ENCODE results near the gene FAM72D.
"Not testable (repeated sequence)": the region's sequence is repeated elsewhere in the genome, so short reads cannot be mapped to it uniquely, and the experiment has no call there.

The FAM72D gene

DNA sequence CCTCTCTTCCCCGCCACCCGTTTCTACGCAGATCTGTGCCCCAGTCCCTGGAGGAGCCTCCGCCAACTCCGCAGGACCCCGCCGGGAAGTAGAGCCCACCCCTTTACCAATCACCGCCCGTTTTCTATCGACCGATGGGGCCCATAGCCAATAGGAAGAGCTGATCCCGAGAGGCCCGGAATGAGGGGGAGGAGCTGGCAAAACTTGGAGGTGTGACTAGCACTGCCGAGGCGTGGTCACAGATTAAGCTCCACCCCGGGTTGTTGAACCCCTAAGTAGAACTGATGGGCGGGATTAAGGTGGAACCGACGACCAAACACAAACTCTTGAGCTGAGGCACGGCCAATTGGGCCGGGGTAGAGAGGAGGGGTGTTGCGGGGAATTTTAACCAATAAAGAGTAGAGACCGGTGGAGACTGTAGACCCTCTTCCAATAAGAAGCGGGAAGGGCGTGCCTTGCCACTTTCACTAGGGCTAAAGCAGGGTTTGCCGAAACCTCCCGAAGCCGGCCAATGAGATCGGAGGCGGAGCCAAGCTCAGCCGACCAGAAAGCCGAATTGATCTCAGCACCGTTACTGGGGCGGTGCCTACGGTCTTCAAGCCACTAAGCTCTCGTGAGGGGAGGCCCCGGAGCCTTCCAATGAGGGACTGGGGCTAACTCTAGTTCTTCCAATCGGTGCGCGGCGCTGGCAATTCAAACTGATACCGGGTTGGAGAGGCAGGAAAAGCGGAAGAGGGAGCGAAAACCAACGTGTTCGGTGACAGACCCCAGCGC, at the start of gene FAM72D, which contains the start of gene SRGAP2B:
FAM72D (plus strand) TSS at position 691 of the 774 bp plus-strand sequence. CDS start 874 bp downstream, outside the sequence.
SRGAP2B (minus strand) TSS at position 45 of the 774 bp plus-strand sequence. CDS start 2,427 bp downstream, outside the sequence.
- DNase-seq (ENCODE audit: low read depth) = not testable (repeated sequence)

GRCh38 chr1:145047553-145047952, 48.2 kb upstream of the FAM72D start:
- DNase-seq (ENCODE audit: low read depth) = not testable (repeated sequence)

- DNase-seq (ENCODE audit: low read depth) = not testable (repeated sequence)
Observed at GRCh38 chr1:145048181-145048856, 47.5 kb upstream of the FAM72D start.

GRCh38 chr1:145052019-145052776, 43.6 kb upstream of the FAM72D start:
- not testable (repeated sequence) for DNase-seq (ENCODE audit: low read depth)

GRCh38 chr1:145053428-145053827, 42.3 kb upstream of the FAM72D start:
- not testable (repeated sequence) for DNase-seq (ENCODE audit: low read depth)

GRCh38 chr1:145055217-145055760, 40.5 kb upstream of the FAM72D start:
- DNase-seq (ENCODE audit: low read depth) = not testable (repeated sequence)

DNA sequence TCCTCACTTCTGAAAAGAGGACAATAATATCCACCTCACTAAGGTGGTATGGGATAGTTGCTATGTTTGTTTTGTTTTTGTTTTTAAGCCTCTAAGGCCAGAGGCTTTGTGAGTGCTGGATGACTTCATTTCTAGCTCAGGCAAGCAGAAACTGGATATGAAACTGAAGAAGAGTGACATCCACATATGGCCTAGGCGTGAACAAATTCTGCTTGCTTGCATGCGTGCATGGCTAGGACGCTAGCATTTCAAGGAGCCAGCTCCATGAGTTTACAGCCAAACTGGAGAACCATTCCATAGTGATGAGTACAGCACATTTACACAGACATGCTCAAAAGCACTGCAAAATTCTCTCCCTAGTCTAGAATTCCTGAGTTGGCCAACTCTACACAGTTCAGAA, 37.6 kb upstream of the FAM72D start:
- not testable (repeated sequence) for DNase-seq (ENCODE audit: low read depth)

GRCh38 chr1:145063285-145063684, 32.5 kb upstream of the FAM72D start:
- not testable (repeated sequence) for DNase-seq (ENCODE audit: low read depth)

GRCh38 chr1:145063941-145064648, 31.7 kb upstream of the FAM72D start:
- DNase-seq (ENCODE audit: low read depth) = not testable (repeated sequence)

DNA sequence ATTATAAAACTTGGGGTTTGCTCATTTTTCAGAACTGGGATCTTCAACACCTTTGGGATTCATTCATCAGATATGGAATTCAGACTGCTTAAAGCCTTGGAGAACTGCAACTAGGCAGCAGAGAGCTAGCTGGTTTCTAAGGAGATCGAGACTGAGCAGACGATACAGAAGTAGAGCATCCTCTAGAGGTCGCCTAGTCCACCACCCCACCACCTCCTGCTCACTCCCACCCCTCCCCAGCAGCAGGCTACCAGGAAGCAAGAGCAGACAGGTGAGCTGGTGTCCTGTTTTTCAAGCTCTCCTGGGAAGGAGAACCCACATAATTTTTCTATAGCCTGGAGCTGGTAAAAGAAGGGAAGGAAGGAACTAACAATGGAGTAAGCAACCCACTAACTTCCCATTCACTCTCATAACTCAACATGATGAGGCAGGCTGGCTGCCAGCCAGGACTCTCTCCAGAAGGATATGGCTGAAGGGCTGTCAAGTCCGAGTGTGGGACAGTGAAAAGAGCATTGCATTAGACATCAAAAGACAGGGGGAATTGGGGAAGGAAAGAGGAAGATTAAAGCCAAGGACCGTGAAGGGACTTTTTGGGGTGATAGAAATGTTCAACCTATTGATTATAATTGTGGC, 30.5 kb upstream of the FAM72D start:
- not testable (repeated sequence) for DNase-seq (ENCODE audit: low read depth)

GRCh38 chr1:145066486-145066885, 29.3 kb upstream of the FAM72D start:
- DNase-seq (ENCODE audit: low read depth) = not testable (repeated sequence)

- not testable (repeated sequence) for DNase-seq (ENCODE audit: low read depth)
Observed at GRCh38 chr1:145071569-145071968, 24.2 kb upstream of the FAM72D start.

DNA sequence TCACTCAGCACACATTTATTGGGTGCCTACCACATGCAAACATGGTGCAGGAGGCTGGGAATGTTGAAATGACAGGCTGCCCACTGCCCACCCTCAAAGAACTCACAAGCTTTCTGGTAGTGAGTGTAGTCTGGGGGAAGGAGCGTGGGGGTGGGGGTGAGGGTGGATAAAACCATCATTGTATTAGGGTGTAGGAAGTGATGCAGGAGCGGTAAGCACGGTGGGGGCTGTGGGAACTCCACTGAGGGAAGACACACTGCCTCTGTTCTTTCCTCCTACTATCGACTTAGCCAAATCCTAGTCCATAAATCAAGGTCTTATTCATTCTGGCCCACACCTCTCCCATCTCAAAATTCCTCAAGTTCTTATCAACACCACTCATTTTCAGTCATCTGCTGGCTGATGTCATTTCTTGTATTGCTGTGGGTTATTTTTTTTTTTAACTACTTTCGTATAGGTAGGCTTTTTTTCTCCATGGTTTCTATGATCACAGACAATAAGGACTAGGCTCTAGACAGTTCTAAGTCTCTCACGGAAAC, 21.7 kb upstream of the FAM72D start:
- DNase-seq (ENCODE audit: low read depth) = not testable (repeated sequence)

GRCh38 chr1:145076877-145077276, 18.9 kb upstream of the FAM72D start:
- DNase-seq (ENCODE audit: low read depth) = not testable (repeated sequence)

DNA sequence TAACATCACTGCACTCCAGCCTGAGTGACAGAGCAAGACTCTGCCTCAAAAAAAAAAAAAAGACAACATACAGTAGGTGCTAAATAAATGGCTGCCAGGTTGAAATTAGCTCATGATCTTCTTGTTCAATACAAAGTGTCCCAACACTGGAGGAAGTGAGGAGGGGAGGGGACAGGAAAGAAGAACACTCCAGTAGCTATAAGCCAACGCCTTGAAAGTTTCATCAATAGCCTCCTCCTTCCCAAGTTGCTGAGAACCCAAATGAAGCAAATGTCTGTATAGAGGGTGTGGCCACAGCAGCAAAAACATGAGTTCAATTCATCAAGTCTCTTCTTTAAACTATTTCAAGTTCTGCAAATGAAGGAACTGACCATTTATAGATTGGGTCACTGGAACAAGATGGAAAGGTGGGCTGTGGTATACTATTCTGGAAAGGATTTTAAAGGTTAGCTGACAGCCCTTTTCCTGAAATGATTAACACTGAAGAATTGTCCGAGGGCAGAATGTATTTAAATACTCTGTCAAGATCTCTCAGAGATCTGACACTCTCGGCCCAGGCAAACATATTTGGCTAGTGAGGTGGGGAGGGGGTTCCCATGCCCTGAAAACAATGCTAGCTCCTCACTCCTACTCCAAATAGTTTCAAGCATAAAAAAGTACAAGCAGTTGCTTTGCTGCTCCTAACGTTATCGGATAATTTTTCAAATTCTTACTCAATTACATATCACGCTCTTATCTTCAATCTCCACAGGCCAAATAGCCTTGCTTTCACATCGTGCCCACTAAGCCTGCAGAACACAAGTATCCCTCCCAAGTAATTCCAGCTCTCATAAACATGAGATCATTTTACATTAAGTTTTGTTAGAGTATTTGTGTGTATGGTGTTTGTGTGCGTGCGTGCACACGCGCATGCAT, 17.6 kb upstream of the FAM72D start:
- not testable (repeated sequence) for DNase-seq (ENCODE audit: low read depth)

DNA sequence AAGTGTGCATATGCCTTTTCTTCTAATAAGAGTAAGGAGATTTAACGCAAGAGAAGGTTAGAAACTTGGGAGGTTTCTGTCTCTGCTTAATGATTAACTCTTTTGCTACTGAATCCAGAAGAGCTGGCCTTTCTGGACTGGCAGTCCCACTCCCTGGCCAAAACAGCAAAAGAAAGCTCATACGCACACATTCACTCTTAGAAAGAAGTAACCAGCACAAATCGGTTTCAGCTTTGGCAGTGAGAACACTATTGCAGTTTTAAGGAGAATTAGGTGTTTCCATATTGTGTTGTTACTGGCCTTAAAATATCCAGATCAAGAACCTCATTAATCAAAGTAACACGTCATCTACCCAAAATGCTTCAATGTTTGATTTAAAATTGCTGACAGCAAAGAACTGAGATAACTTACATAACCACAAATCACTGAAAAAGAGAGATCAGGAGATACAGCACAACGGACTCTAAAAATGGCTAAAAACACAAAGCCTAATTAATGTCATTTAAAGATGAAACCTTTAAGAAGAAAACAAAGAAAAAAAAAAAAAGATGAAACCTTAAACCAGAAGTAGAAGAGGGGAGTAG, 16.9 kb upstream of the FAM72D start:
- not testable (repeated sequence) for DNase-seq (ENCODE audit: low read depth)

DNA sequence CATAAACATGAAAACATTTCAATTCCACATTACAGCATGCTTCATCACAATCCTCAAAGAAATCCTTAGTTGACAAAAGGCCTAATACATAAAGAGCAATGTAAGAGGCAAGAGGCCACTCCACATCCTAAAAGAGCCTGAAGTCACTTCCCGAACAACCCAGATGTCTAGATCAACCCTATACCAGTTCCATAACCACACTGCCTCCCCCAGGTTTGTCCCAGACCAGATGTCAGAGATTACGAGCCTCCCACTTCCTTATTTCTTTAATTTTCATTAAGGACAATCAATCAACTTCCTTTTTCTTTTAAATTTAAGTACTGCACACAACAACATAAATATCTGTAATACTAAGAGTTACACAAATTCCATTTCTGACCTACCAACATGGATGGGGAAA, 16.0 kb upstream of the FAM72D start:
- DNase-seq (ENCODE audit: low read depth) = not testable (repeated sequence)

- not testable (repeated sequence) for DNase-seq (ENCODE audit: low read depth)
Observed at GRCh38 chr1:145080193-145080592, 15.6 kb upstream of the FAM72D start.
